ENCODE results near the gene ZFAND6.

DNA sequence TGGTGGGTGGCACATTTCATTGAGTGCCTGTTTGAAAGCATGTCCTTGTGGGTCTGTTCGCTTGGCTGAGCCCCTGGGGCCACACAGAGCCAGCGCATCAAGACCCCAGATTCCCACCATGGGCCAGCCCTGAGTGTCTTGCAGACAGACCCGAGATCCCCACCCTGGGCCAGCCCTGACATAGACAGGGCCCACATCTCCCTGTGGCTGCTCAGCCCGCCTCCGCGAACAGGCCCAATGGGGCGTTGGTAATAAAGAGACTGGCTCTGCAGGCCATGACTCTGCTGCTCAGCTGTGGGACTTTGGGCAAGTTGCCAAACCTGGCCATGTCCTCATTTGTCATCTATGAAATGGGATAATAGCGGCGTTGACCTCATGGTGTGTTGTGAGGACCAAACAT is 116.0 kb downstream of the ZFAND6 start:
- TF ChIP-seq POLR2A (IDR thresholded peaks at IDR 0.05), result no peak
- TF ChIP-seq, protein P1, sequence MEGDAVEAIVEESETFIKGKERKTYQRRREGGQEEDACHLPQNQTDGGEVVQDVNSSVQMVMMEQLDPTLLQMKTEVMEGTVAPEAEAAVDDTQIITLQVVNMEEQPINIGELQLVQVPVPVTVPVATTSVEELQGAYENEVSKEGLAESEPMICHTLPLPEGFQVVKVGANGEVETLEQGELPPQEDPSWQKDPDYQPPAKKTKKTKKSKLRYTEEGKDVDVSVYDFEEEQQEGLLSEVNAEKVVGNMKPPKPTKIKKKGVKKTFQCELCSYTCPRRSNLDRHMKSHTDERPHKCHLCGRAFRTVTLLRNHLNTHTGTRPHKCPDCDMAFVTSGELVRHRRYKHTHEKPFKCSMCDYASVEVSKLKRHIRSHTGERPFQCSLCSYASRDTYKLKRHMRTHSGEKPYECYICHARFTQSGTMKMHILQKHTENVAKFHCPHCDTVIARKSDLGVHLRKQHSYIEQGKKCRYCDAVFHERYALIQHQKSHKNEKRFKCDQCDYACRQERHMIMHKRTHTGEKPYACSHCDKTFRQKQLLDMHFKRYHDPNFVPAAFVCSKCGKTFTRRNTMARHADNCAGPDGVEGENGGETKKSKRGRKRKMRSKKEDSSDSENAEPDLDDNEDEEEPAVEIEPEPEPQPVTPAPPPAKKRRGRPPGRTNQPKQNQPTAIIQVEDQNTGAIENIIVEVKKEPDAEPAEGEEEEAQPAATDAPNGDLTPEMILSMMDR (IDR thresholded peaks at IDR 0.05), result no peak

Measured in thyroid gland (tissue), 4 donors.